ENCODE data around the gene MORN5.

Gene MORN5

GRCh38 chr9:122164286-122164685 is 4.6 kb downstream of the MORN5 start:
- no peak overlapping the region for H3K4me3 ChIP-seq (ENCODE audit: low read depth, low read length)
- no peak for TF ChIP-seq CTCF (IDR thresholded peaks at IDR 0.05; ENCODE audit: control insufficient read depth, extremely low read depth, insufficient read depth)
- DNase-seq (ENCODE audit: low read depth), result no peak

GRCh38 chr9:122168356-122168755 is 8.6 kb downstream of the MORN5 start:
- no peak for DNase-seq (ENCODE audit: low read depth)
- TF ChIP-seq CTCF (IDR thresholded peaks at IDR 0.05; ENCODE audit: control insufficient read depth, extremely low read depth, insufficient read depth), result no peak
- H3K4me3 ChIP-seq (ENCODE audit: low read depth, low read length), result no peak overlapping the region

GRCh38 chr9:122172131-122172530 is 12.4 kb downstream of the MORN5 start:
- no peak overlapping the region for H3K4me3 ChIP-seq (ENCODE audit: low read depth, low read length)
- DNase-seq (ENCODE audit: low read depth), result no peak
- TF ChIP-seq CTCF (IDR thresholded peaks at IDR 0.05; ENCODE audit: control insufficient read depth, extremely low read depth, insufficient read depth), result no peak

- DNase-seq (ENCODE audit: low read depth), result no peak
- no peak for TF ChIP-seq CTCF (IDR thresholded peaks at IDR 0.05; ENCODE audit: control insufficient read depth, extremely low read depth, insufficient read depth)
Measured at GRCh38 chr9:122173670-122174069, 14.0 kb downstream of the MORN5 start.

GRCh38 chr9:122176916-122177315 is 17.2 kb downstream of the MORN5 start:
- TF ChIP-seq CTCF (IDR thresholded peaks at IDR 0.05; ENCODE audit: control insufficient read depth, extremely low read depth, insufficient read depth), result no peak
- no peak for DNase-seq (ENCODE audit: low read depth)
- no peak overlapping the region for H3K4me3 ChIP-seq (ENCODE audit: low read depth, low read length)

More at GRCh38 chr9:122173670-122174069, 14.0 kb downstream of the MORN5 start:
- H3K4me3 ChIP-seq (ENCODE audit: low read depth, low read length), result no peak overlapping the region

- no peak for TF ChIP-seq CTCF (IDR thresholded peaks at IDR 0.05; ENCODE audit: control insufficient read depth, extremely low read depth, insufficient read depth)
- H3K4me3 ChIP-seq (ENCODE audit: low read depth, low read length), result no peak overlapping the region
- no peak for DNase-seq (ENCODE audit: low read depth)
Measured at GRCh38 chr9:122179054-122179689, 19.5 kb downstream of the MORN5 start.

- DNase-seq (ENCODE audit: low read depth), result no peak
- H3K4me3 ChIP-seq (ENCODE audit: low read depth, low read length), result no peak overlapping the region
- TF ChIP-seq CTCF (IDR thresholded peaks at IDR 0.05; ENCODE audit: control insufficient read depth, extremely low read depth, insufficient read depth), result no peak
Measured at GRCh38 chr9:122179690-122180074, 20.0 kb downstream of the MORN5 start.
